Omental fat pad (tissue), 4 donors: ENCODE results near the gene C16orf92. TPM values are rescaled to one million over a fixed set of nuclear protein-coding genes. Genes with fewer than 3 reads are reported as not detected.

Source experiments
- ATAC-seq: fragments of 150-250 bp; one replicate; pipeline ENCODE4 v1.9.1; 2016; ENCODE audit warnings: mild to moderate bottlenecking, moderate library complexity; ENCODE audit not compliant: low FRiP score
- DNase-seq: peaks from one replicate; pipeline ENCODE4 v3.0.0-alpha.2; 2019; ENCODE audit warnings: low spot score
- CTCF ChIP-seq, 3 donors: fragments of 450-650 bp; IDR thresholded peaks; one replicate each; pipeline ENCODE4 v1.5.1; 2016 to 2017; ENCODE audit warnings: antibody characterized with exemption in 3 of 3, mild to moderate bottlenecking in 3 of 3, moderate library complexity in 2 of 3
- total RNA-seq, 4 donors: library from RNA; depleted of rRNA; stranded (reverse); fragments of >200 nt; gene quantifications; one replicate each; pipeline ENCODE4 v1.1.0, GENCODE V29; 2016

C16orf92 gene
- total RNA-seq, 4 donors from 2014 or later, result not detected

DNA sequence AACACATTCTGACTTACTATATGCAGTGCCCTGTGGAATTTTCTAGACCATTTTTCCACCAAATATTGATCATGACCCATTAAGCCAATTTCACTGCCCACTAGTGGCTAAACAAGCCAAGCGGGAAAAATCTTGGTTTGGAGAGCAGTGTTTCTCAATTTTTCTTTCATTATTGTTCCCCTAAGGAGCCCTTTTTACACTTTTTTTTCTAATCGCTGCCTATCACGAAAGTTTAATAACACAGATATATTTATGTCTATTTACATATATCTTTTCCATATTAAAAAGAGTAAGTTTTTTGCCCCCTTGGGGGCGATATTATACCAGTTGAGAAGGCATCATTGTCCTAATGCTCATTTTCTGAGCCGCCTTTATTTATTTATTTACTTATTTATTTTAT is 18.8 kb downstream of the C16orf92 start:
- no peak for TF ChIP-seq CTCF (IDR thresholded peaks at IDR 0.05)
- no peak for ATAC-seq
- DNase-seq, result no peak

GRCh38 chr16:30046178-30046577 is 23.2 kb downstream of the C16orf92 start:
- no peak for DNase-seq
- ATAC-seq, result no peak
- no peak for TF ChIP-seq CTCF (IDR thresholded peaks at IDR 0.05)

GRCh38 chr16:30046588-30046987 is 23.6 kb downstream of the C16orf92 start:
- ATAC-seq (no peak), DNase-seq (no peak)
- no peak for TF ChIP-seq CTCF (IDR thresholded peaks at IDR 0.05)

- no peak for TF ChIP-seq CTCF (IDR thresholded peaks at IDR 0.05)
- DNase-seq (no peak), ATAC-seq (no peak)
These were observed 26.9 kb downstream of the C16orf92 start for GRCh38 chr16:30049871-30050270.

DNA sequence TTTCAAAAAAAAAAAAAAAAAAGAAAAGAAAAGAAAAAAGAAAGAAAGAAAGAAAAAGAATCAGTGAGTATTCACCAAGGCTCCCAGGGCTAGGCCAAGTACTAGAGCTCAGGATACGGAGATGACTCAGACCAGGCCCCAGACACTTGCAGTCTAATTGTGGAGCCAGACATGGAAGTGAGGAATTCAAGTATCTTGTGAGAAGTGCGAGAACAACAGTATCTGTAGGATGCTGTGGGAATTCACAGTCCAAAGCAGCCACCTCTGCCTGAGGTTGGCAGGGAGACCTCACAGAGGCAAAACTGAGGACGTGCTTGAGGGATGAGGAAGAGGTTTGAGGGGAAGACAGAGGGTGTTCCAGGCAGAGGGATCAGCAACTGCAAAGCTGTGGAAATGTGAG is 28.5 kb downstream of the C16orf92 start:
- ATAC-seq, result no peak
- no peak for DNase-seq
- TF ChIP-seq CTCF (IDR thresholded peaks at IDR 0.05), result no peak

DNA sequence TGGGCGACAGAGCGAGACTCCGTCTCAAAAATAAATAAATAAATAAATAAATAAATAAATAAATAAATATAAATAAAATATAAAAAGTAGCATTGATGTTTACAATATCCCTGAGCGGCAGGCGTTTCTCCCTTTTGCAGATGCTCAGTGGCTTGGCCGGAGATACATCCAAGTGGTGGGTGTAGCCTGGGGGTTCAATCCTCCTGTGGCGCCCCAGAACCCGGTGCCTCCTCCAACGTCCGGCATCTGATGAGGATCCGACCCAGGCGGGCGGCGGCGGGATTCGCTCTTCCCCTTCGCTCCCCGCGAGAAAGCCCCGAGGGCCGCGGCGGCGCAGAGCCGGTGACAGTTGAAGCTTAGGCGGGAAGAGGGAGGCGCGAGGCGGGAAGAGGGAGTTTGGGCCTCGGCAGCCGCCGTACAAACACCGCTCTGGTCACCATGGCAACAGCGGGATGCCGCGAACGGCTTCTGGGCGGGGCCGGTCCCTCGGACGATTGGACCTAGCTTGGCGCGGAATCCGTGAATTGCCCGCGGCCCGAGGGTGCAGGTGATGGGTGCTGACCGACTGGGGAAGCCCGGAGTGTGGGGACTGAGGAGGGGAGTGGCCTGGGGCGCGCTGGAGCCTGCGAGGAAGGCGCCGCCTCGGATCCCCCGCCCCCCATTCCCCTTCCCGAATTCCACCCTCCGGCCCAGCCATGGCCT is 29.8 kb downstream of the C16orf92 start:
- no peak for TF ChIP-seq CTCF (IDR thresholded peaks at IDR 0.05)
- peak; percentile 90 for DNase-seq
- ATAC-seq, result peak; percentile 76

DNA sequence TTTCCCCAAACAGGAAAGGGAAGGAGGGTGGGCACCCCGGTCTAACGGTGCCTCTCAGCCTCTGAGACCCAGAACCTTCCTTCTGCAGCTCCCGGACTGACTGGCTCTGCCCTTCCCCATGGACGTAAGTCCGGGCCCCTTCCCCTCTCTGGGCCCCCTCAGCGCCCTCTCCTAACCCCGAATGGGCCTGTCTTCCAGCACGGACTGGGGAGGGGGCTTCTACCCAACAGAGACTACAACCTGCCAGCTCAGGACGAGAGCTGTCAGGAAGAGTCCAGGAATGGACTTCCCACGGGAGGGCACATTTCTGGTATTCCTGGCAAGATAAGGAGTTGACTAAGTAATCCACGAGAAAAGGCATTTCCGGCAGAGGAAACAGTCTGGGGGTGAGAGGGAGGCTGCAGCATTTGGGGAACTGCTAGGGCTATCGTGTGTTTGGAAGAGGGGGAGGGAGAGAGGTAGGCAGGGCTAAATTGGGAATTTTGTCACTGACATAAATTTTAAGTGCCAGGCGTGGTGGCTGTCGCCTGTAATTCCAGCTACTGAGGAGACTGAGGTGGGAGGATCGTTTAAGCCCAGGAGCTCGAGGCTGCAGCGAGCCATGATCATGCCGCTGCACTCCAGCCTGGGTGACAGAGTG is 30.5 kb downstream of the C16orf92 start:
- TF ChIP-seq CTCF (IDR thresholded peaks at IDR 0.05), result no peak
- ATAC-seq (peak; percentile 62), DNase-seq (no peak)
